OCI-LY3 (cell line): ENCODE measurements around the gene SHROOM1.

ENCODE experiments used
- H2AFZ ChIP-seq: fragments of 200-600, 300-600 bp; shearing (Covaris generic); 2 replicates; pipeline ENCODE4 v1.6.0; 2014; ENCODE audit warnings: antibody characterized with exemption, low read depth, low read length
- H3K27ac ChIP-seq: fragments of 200-600, 300-600 bp; sonication (generic); 2 replicates; pipeline ENCODE4 v1.5.1; 2014; ENCODE audit warnings: mild to moderate bottlenecking, low read length, moderate library complexity, mixed read lengths
- H3K27me3 ChIP-seq: fragments of 200-600, 300-600 bp; sonication (generic); 2 replicates; pipeline ENCODE4 v1.6.1; 2014; ENCODE audit warnings: low read depth, low read length, mixed read lengths
- H3K36me3 ChIP-seq: fragments of 200-600, 300-600 bp; sonication (generic); replicated peaks from 2 replicates; pipeline ENCODE3; 2014; ENCODE audit warnings: low read depth, low read length, mixed read lengths
- H3K4me1 ChIP-seq: fragments of 300-600, 200-600 bp; sonication (generic); 2 replicates; pipeline ENCODE4 v1.6.1; 2014; ENCODE audit warnings: low read length, mixed read lengths
- H3K4me2 ChIP-seq: fragments of 200-600, 300-600 bp; sonication (generic); 2 replicates; pipeline ENCODE4 v1.6.1; 2014; ENCODE audit warnings: low read length, mixed read lengths
- H3K4me3 ChIP-seq: fragments of 300-600, 200-600 bp; sonication (generic); 2 replicates; pipeline ENCODE4 v1.5.1; 2014; ENCODE audit warnings: antibody characterized with exemption, mild to moderate bottlenecking, low read length, moderate library complexity
- H3K79me2 ChIP-seq: fragments of 300-600, 200-600 bp; shearing (Covaris generic); 2 replicates; pipeline ENCODE4 v1.6.1; 2014; ENCODE audit warnings: mild to moderate bottlenecking, low read length, mixed read lengths
- H3K9ac ChIP-seq: fragments of 300-600, 200-600 bp; shearing (Covaris generic); 2 replicates; pipeline ENCODE4 v1.6.0; 2014; ENCODE audit warnings: mild to moderate bottlenecking, low read length, moderate library complexity
- H3K9me3 ChIP-seq: fragments of 200-600, 300-600 bp; shearing (Covaris generic); 2 replicates; pipeline ENCODE4 v1.6.1; 2014; ENCODE audit warnings: low read length, mixed read lengths; ENCODE audit not compliant: insufficient read depth
- H4K20me1 ChIP-seq: fragments of 200-600, 300-600 bp; sonication (generic); 2 replicates; pipeline ENCODE4 v1.6.1; 2016; ENCODE audit warnings: low read length, mixed read lengths; ENCODE audit not compliant: insufficient read depth
- CTCF ChIP-seq: fragments of 200-600, 300-600 bp; sonication (generic); IDR thresholded peaks from 2 replicates; pipeline ENCODE4 v1.5.1; 2014; ENCODE audit warnings: antibody characterized with exemption, low read length, low read depth
- EZH2phosphoT487 ChIP-seq: fragments of 200-600 bp; shearing (Covaris generic); IDR thresholded peaks from 2 replicates; pipeline ENCODE4 v1.6.1; 2018; ENCODE audit warnings: antibody characterized with exemption, mixed run types, low read depth

Gene SHROOM1

GRCh38 chr5:132827943-132828673 is 2.3 kb downstream of the SHROOM1 start:
- no peaks in the 10 kb centered on the region for H3K79me2 ChIP-seq
- H3K4me2 ChIP-seq: no peak overlapping the region
- 0 out of 2 replicates have a peak, but pooled peaks cover 3% of the 10 kb centered on the region for H3K4me1 ChIP-seq
- H3K9ac ChIP-seq: no peak overlapping the region
- no peaks in the 10 kb centered on the region for H3K36me3 ChIP-seq
- TF ChIP-seq EZH2phosphoT487: no peak
- H2AFZ ChIP-seq: no peak overlapping the region
- H3K27me3 ChIP-seq: no peaks in the 10 kb centered on the region
- H4K20me1 ChIP-seq: no peaks in the 10 kb centered on the region
- no peak overlapping the region for H3K27ac ChIP-seq
- H3K4me3 ChIP-seq: no peak overlapping the region
- H3K9me3 ChIP-seq: no peaks in the 10 kb centered on the region

GRCh38 chr5:132826424-132827082 is 3.9 kb downstream of the SHROOM1 start:
- H3K36me3 ChIP-seq: no peaks in the 10 kb centered on the region
- 0 out of 2 replicates have a peak, but pooled peaks cover 3% of the 10 kb centered on the region for H3K4me1 ChIP-seq
- H3K9ac ChIP-seq: no peak overlapping the region
- no peak overlapping the region for H3K4me2 ChIP-seq
- no peaks in the 10 kb centered on the region for H3K79me2 ChIP-seq
- TF ChIP-seq EZH2phosphoT487: no peak
- no peak for TF ChIP-seq CTCF
- H3K4me3 ChIP-seq: no peak overlapping the region
- H3K27ac ChIP-seq: no peak overlapping the region
- no peak overlapping the region for H2AFZ ChIP-seq
- no peaks in the 10 kb centered on the region for H4K20me1 ChIP-seq
- no peaks in the 10 kb centered on the region for H3K9me3 ChIP-seq
- no peaks in the 10 kb centered on the region for H3K27me3 ChIP-seq

GRCh38 chr5:132825834-132826391 is 4.5 kb downstream of the SHROOM1 start:
- no peaks in the 10 kb centered on the region for H3K36me3 ChIP-seq
- no peaks in the 10 kb centered on the region for H4K20me1 ChIP-seq
- TF ChIP-seq EZH2phosphoT487 (no peak), CTCF (no peak)
- H3K4me3 ChIP-seq: no peak overlapping the region
- H3K79me2 ChIP-seq: no peaks in the 10 kb centered on the region
- no peaks in the 10 kb centered on the region for H3K9me3 ChIP-seq
- no peak overlapping the region for H2AFZ ChIP-seq
- no peaks in the 10 kb centered on the region for H3K27me3 ChIP-seq
- no peak overlapping the region for H3K4me2 ChIP-seq
- H3K4me1 ChIP-seq: 0 out of 2 replicates have a peak, but pooled peaks cover 3% of the 10 kb centered on the region
- no peak overlapping the region for H3K9ac ChIP-seq
- no peak overlapping the region for H3K27ac ChIP-seq

GRCh38 chr5:132825033-132825833 is 5.2 kb downstream of the SHROOM1 start:
- Histone ChIP-seq H2AFZ (no peak overlapping the region), H3K36me3 (no peaks in the 10 kb centered on the region), H3K9ac (no peak overlapping the region), H3K79me2 (no peaks in the 10 kb centered on the region), H3K9me3 (no peaks in the 10 kb centered on the region), H3K27ac (no peak overlapping the region), H3K4me3 (no peak overlapping the region), H4K20me1 (no peaks in the 10 kb centered on the region), H3K4me2 (no peak overlapping the region), H3K27me3 (no peaks in the 10 kb centered on the region), H3K4me1 (0 out of 2 replicates have a peak, but pooled peaks cover 6% of the 10 kb centered on the region)
- TF ChIP-seq EZH2phosphoT487: no peak
